H9 (cell line): Measurements from ENCODE around the gene PDE4B. TPM values are rescaled to one million over a fixed set of nuclear protein-coding genes. Genes with fewer than 3 reads are reported as not detected.

ENCODE experiments used
- DNase-seq: peaks from one replicate; pipeline ENCODE4 v3.0.0-alpha.2; 2017
- H2AFZ ChIP-seq: one replicate; pipeline ENCODE4 v1.6.1; 2013; ENCODE audit warnings: mild to moderate bottlenecking, low read length, control low read depth, moderate library complexity
- H2AK5ac ChIP-seq: 2 replicates; pipeline ENCODE4 v1.6.1; 2013; ENCODE audit warnings: low read length, control low read depth, mixed read lengths; ENCODE audit not compliant: insufficient read length
- H2BK120ac ChIP-seq: one replicate; pipeline ENCODE4 v1.6.1; 2013; ENCODE audit warnings: low read depth, mild to moderate bottlenecking, low read length, control low read depth, inconsistent platforms; ENCODE audit not compliant: poor library complexity, severe bottlenecking
- H2BK12ac ChIP-seq: 2 replicates; pipeline ENCODE4 v1.6.1; 2013; ENCODE audit warnings: low read length, control low read depth, mixed read lengths, low read depth; ENCODE audit not compliant: insufficient read length
- H2BK15ac ChIP-seq: 2 replicates; pipeline ENCODE4 v1.6.1; 2013; ENCODE audit warnings: low read depth, low read length, control low read depth
- H2BK20ac ChIP-seq: one replicate; pipeline ENCODE4 v1.6.1; 2013; ENCODE audit warnings: low read depth, mild to moderate bottlenecking, low read length, control low read depth, inconsistent platforms; ENCODE audit not compliant: poor library complexity, severe bottlenecking
- H2BK5ac ChIP-seq: 2 replicates; pipeline ENCODE4 v1.6.1; 2013; ENCODE audit warnings: low read length, control low read depth, mixed read lengths; ENCODE audit not compliant: insufficient read length
- H3K14ac ChIP-seq: 2 replicates; pipeline ENCODE4 v1.6.1; 2013; ENCODE audit warnings: low read length, control low read depth; ENCODE audit not compliant: insufficient read depth
- H3K18ac ChIP-seq: 2 replicates; pipeline ENCODE4 v1.6.1; 2013; ENCODE audit warnings: low read depth, mild to moderate bottlenecking, mixed read lengths, low read length, control low read depth; ENCODE audit not compliant: insufficient read length
- H3K23ac ChIP-seq: 2 replicates; pipeline ENCODE4 v1.6.1; 2013; ENCODE audit warnings: low read length, control low read depth, mixed read lengths, low read depth; ENCODE audit not compliant: insufficient read length
- H3K23me2 ChIP-seq: 2 replicates; pipeline ENCODE4 v1.6.1; 2013; ENCODE audit warnings: low read depth, mild to moderate bottlenecking, mixed read lengths, low read length, control low read depth; ENCODE audit not compliant: insufficient read length, poor library complexity, severe bottlenecking
- H3K27ac ChIP-seq: 2 replicates; pipeline ENCODE4 v1.5.1; 2013; ENCODE audit warnings: low read length, control low read depth, mixed read lengths, low read depth; ENCODE audit not compliant: insufficient read length
- H3K27me3 ChIP-seq: 2 replicates; pipeline ENCODE4 v1.6.1; 2013; ENCODE audit warnings: low read length, control low read depth, inconsistent platforms; ENCODE audit not compliant: insufficient read depth
- H3K4ac ChIP-seq: 2 replicates; pipeline ENCODE4 v1.6.1; 2013; ENCODE audit warnings: low read depth, mild to moderate bottlenecking, control low read depth, inconsistent platforms, low read length, moderate library complexity
- H3K4me1 ChIP-seq: 2 replicates; pipeline ENCODE4 v1.6.1; 2013; ENCODE audit warnings: low read length, control low read depth, inconsistent platforms; ENCODE audit not compliant: insufficient read depth
- H3K4me2 ChIP-seq: 2 replicates; pipeline ENCODE4 v1.6.1; 2013; ENCODE audit warnings: low read length, control low read depth, mixed read lengths; ENCODE audit not compliant: insufficient read length, insufficient read depth
- H3K56ac ChIP-seq: 2 replicates; pipeline ENCODE4 v1.6.1; 2013; ENCODE audit warnings: low read depth, mild to moderate bottlenecking, mixed read lengths, low read length, control low read depth; ENCODE audit not compliant: insufficient read length
- H3K79me1 ChIP-seq: 2 replicates; pipeline ENCODE4 v1.6.1; 2013; ENCODE audit warnings: low read depth, mild to moderate bottlenecking, moderate library complexity, low read length, control low read depth, inconsistent platforms; ENCODE audit not compliant: insufficient read depth, poor library complexity, severe bottlenecking
- H3K79me2 ChIP-seq: 2 replicates; pipeline ENCODE4 v1.6.1; 2013; ENCODE audit warnings: low read length, control low read depth, inconsistent platforms; ENCODE audit not compliant: insufficient read depth
- H3K9ac ChIP-seq: 2 replicates; pipeline ENCODE4 v1.6.1; 2013; ENCODE audit warnings: low read length, control low read depth, mixed read lengths; ENCODE audit not compliant: insufficient read length; ENCODE audit errors: extremely low read depth
- H3K9me3 ChIP-seq: one replicate; pipeline ENCODE4 v1.6.1; 2013; ENCODE audit warnings: low read depth, low read length, inconsistent platforms; ENCODE audit not compliant: control insufficient read depth
- H3T11ph ChIP-seq: one replicate; pipeline ENCODE4 v1.6.1; 2013; ENCODE audit warnings: mild to moderate bottlenecking, low read length, control low read depth, inconsistent platforms
- H4K20me1 ChIP-seq: one replicate; pipeline ENCODE4 v1.6.1; 2013; ENCODE audit not compliant: control insufficient read depth, insufficient read length, insufficient read depth
- H4K5ac ChIP-seq: 2 replicates; pipeline ENCODE4 v1.6.1; 2013; ENCODE audit warnings: low read depth, mild to moderate bottlenecking, mixed read lengths, low read length, control low read depth; ENCODE audit not compliant: insufficient read length
- H4K8ac ChIP-seq: replicated peaks from 2 replicates; pipeline ENCODE4 v1.6.1; 2013; ENCODE audit warnings: low read length, control low read depth, mixed read lengths, low read depth; ENCODE audit not compliant: insufficient read length
- H4K91ac ChIP-seq: 2 replicates; pipeline ENCODE4 v1.6.1; 2013; ENCODE audit warnings: low read depth, mild to moderate bottlenecking, moderate library complexity, mixed read lengths, low read length, control low read depth; ENCODE audit not compliant: insufficient read length
- H3K27ac Mint-ChIP-seq, 3 experiments: 2 replicates in 2 of 3; 3 replicates in 1 of 3; pipeline ENCODE4 v1.8.0; 2020 to 2021; ENCODE audit warnings: mixed read lengths in 3 of 3, mild to moderate bottlenecking in 1 of 3, moderate library complexity in 1 of 3
- H3K27me3 Mint-ChIP-seq: 2 replicates; pipeline ENCODE4 v1.8.0; 2021; ENCODE audit warnings: low read depth, mild to moderate bottlenecking, moderate library complexity, mixed read lengths
- H3K36me3 Mint-ChIP-seq, 3 experiments: 2 replicates in 2 of 3; 3 replicates in 1 of 3; pipeline ENCODE4 v1.8.0; 2020 to 2021; ENCODE audit warnings: low read depth in 3 of 3, mixed read lengths in 3 of 3; ENCODE audit not compliant: insufficient read depth in 1 of 3
- H3K4me1 Mint-ChIP-seq, 2 experiments: 2 replicates each; pipeline ENCODE4 v1.8.0; 2020; ENCODE audit warnings: mixed read lengths in 2 of 2
- H3K4me3 Mint-ChIP-seq, 2 experiments: 2 replicates in 1 of 2; 3 replicates in 1 of 2; pipeline ENCODE4 v1.8.0; 2020 to 2021; ENCODE audit warnings: mild to moderate bottlenecking in 2 of 2, mixed read lengths in 2 of 2, moderate library complexity in 1 of 2
- H3K9me3 Mint-ChIP-seq, 2 experiments: 2 replicates in 1 of 2; 3 replicates in 1 of 2; pipeline ENCODE4 v1.8.0; 2020; ENCODE audit warnings: mild to moderate bottlenecking in 2 of 2, mixed read lengths in 2 of 2, moderate library complexity in 1 of 2
- CTCF ChIP-seq: fragments of 200-600 bp; sonication (generic); conservative IDR thresholded peaks from 3 replicates; pipeline ENCODE4 v1.8.0; 2021; ENCODE audit warnings: antibody characterized with exemption, mild to moderate bottlenecking
- WGBS: extraction: QIAGEN DNeasy Blood & Tissue Kit; methylation state at CpG from one replicate; pipeline ENCODE4 v1.1.7; 2013; ENCODE audit warnings: missing lambda C conversion rate, low lambda C conversion rate, mixed read lengths; ENCODE audit not compliant: insufficient read length; ENCODE audit errors: extremely low coverage; 5-methylcytosine and 5-hydroxymethylcytosine counted together
- total RNA-seq: library from RNA; stranded (reverse); gene quantifications from 2 replicates; pipeline ENCODE4 v1.2.1, GENCODE V29; 2021

Gene PDE4B
- total RNA-seq, 1 experiment from 2014 or later = 19.8 TPM

- Histone ChIP-seq H3K79me1 (no peaks in the 10 kb centered on the region), H3K4ac (no peak overlapping the region), H3K9ac (no peak overlapping the region), H3K56ac (no peak overlapping the region), H3K23ac (no peak overlapping the region), H4K91ac (no peak overlapping the region), H3K4me2 (no peak overlapping the region), H3T11ph (no peak overlapping the region), H2BK12ac (no peak overlapping the region), H4K20me1 (no peaks in the 10 kb centered on the region), H4K5ac (no peak overlapping the region), H2BK120ac (no peak overlapping the region), H3K4me1 (no peaks in the 10 kb centered on the region), H3K18ac (no peak overlapping the region), H3K14ac (no peak overlapping the region), H2AFZ (no peak overlapping the region), H2BK15ac (no peak overlapping the region), H3K27ac (no peak overlapping the region), H2BK20ac (no peak overlapping the region), H3K9me3 (no peaks in the 10 kb centered on the region), H2BK5ac (no peak overlapping the region), H4K8ac (no peak overlapping the region), H2AK5ac (no peak overlapping the region), H3K23me2 (no peaks in the 10 kb centered on the region), H3K27me3 (no peaks in the 10 kb centered on the region; the same call in 1 of the 2 replicates), H3K79me2 (no peaks in the 10 kb centered on the region)
- TF ChIP-seq CTCF = no peak
- Mint-ChIP-seq H3K36me3 (no peaks in the 10 kb centered on the region), H3K27ac (no peak overlapping the region), H3K4me3 (no peak overlapping the region), H3K9me3 (no peaks in the 10 kb centered on the region), H3K4me1 (0 out of 4 replicates have a peak, but pooled peaks cover 0 to 4% of the 10 kb centered on the region in 2 experiments), H3K27me3 (peaks cover 31% of the 10 kb centered on the region)
- no CpG with 5 or more reads among the region's 1 CpG for WGBS
- DNase-seq = no peak
These were observed 6.9 kb downstream of the PDE4B start for GRCh38 chr1:65799601-65800000.
